HG03175 (cell line): Measurements from ENCODE around the gene CNNM4.

Source experiments
- ATAC-seq: cut with Tn5 transposase; IDR thresholded peaks from one replicate; pipeline ENCODE4 v1.9.1; 2021; ENCODE audit warnings: mild to moderate bottlenecking, moderate library complexity; ENCODE audit not compliant: unreplicated experiment

CNNM4 gene

GRCh38 chr2:96856776-96857666 is 96.3 kb downstream of the CNNM4 start:
- no peak for ATAC-seq

- peak; percentile 92 for ATAC-seq
Measured at GRCh38 chr2:96857667-96858372, 97.1 kb downstream of the CNNM4 start, which contains the start of gene ANKRD39. Gene ANKRD39, minus strand, starts transcription at chr2:96858016. Its CDS starts 29 bp downstream, at chr2:96857987.

GRCh38 chr2:96859099-96859649 is 98.5 kb downstream of the CNNM4 start:
- ATAC-seq = no peak

- ATAC-seq = no peak
Measured at GRCh38 chr2:96859681-96860064, 99.0 kb downstream of the CNNM4 start.

GRCh38 chr2:96860065-96861029 is 99.6 kb downstream of the CNNM4 start:
- no peak for ATAC-seq

- no peak for ATAC-seq
Measured at GRCh38 chr2:96861074-96861473, 100.4 kb downstream of the CNNM4 start.
